ENCODE data around the gene EIF4E1B.

GRCh38 chr5:176626876-176627236 lies 3.6 kb upstream of the EIF4E1B start:
- TF ChIP-seq POLR2A (IDR thresholded peaks at IDR 0.05) (no peak), CTCF (IDR thresholded peaks at IDR 0.05) (no peak), EP300 (IDR thresholded peaks at IDR 0.05) (no peak), POLR2AphosphoS5 (IDR thresholded peaks at IDR 0.05) (no peak)
